Endothelial cell of umbilical vein (primary cell): ENCODE results near the gene CD101. TPM values are rescaled to one million over a fixed set of nuclear protein-coding genes. Genes with fewer than 3 reads are reported as not detected.

ENCODE experiments used
- BruUV-seq: library from RNA; stranded (reverse); fragments of 400-500 nt; replicated peaks from 2 replicates; lab custom pipeline; 2021; lab: Mats Ljungman, UMichigan
- CTCF ChIA-PET: fragments of 300-600, 350-600 bp; sonication (Branson Sonifier 250); formaldehyde crosslinking; loops from one replicate; lab custom pipeline; 2021; ENCODE audit warnings: antibody characterized with exemption, inconsistent platforms; lab: Charles Lee
- POLR2A ChIA-PET: fragments of 300-600, 350-600 bp; sonication (Branson Sonifier 250); formaldehyde crosslinking; loops from one replicate; lab custom pipeline; 2021; ENCODE audit warnings: antibody characterized with exemption, inconsistent platforms; lab: Charles Lee
- DNase-seq: peaks from one replicate; pipeline ENCODE4 v3.0.0-alpha.2; 2011; ENCODE audit warnings: low read depth, low spot score
- FAIRE-seq: peaks from 2 replicates; lab custom pipeline; 2011; peaks lifted over from hg19 to GRCh38; lab: Jason Lieb, UNC
- H2AFZ ChIP-seq: 2 replicates; pipeline ENCODE4 v1.6.0; 2012; ENCODE audit warnings: low read depth, low read length, control low read depth, inconsistent platforms
- H3K27ac ChIP-seq: 2 replicates; pipeline ENCODE4 v1.5.1; 2011; ENCODE audit warnings: low read depth, mild to moderate bottlenecking, control low read depth, low read length, moderate library complexity; ENCODE audit not compliant: insufficient read depth
- H3K27me3 ChIP-seq, 2 experiments: 2 replicates each; pipeline versions ENCODE4 v1.6.0 to v1.6.1; 2011; ENCODE audit warnings: low read length in 2 of 2, mixed read lengths in 1 of 2; ENCODE audit not compliant: control insufficient read depth in 2 of 2, insufficient read depth in 2 of 2
- H3K36me3 ChIP-seq, 2 experiments: 2 replicates in 1 of 2; 3 replicates in 1 of 2; pipeline ENCODE4 v1.5.1; 2011; ENCODE audit warnings: low read length in 2 of 2, mild to moderate bottlenecking in 1 of 2, moderate library complexity in 1 of 2; ENCODE audit not compliant: control insufficient read depth in 2 of 2, insufficient read depth in 2 of 2; ENCODE audit errors: extremely low read depth in 1 of 2
- H3K4me1 ChIP-seq: 3 replicates; pipeline ENCODE4 v1.5.1; 2011; ENCODE audit warnings: mild to moderate bottlenecking, low read length; ENCODE audit not compliant: control insufficient read depth, insufficient read depth; ENCODE audit errors: extremely low read depth
- H3K4me2 ChIP-seq: 2 replicates; pipeline ENCODE4 v1.6.1; 2011; ENCODE audit warnings: low read length, control low read depth, mixed read lengths; ENCODE audit not compliant: insufficient read depth
- H3K4me3 ChIP-seq, 3 experiments: fragments of 200-600 bp in 1 of 3; sonication (generic), shearing (Covaris generic) in 1 of 3; replicated peaks in 1 of 3; 2 replicates each; pipeline ENCODE4 v1.5.1; 2011 to 2016; ENCODE audit warnings: control low read depth in 3 of 3, low read length in 3 of 3, mild to moderate bottlenecking in 2 of 3, inconsistent platforms in 1 of 3, low read depth in 1 of 3, moderate library complexity in 1 of 3; ENCODE audit not compliant: insufficient read depth in 1 of 3
- H3K79me2 ChIP-seq: 2 replicates; pipeline ENCODE4 v1.6.0; 2012; ENCODE audit warnings: low read length, inconsistent platforms; ENCODE audit not compliant: control insufficient read depth, insufficient read depth
- H3K9ac ChIP-seq: replicated peaks from 2 replicates; pipeline ENCODE3; 2011; ENCODE audit warnings: low read length, control low read depth; ENCODE audit not compliant: insufficient read depth; ENCODE audit errors: extremely low read depth
- H3K9me1 ChIP-seq: replicated peaks from 3 replicates; pipeline ENCODE4 v1.6.0; 2011; ENCODE audit warnings: mild to moderate bottlenecking, low read length; ENCODE audit not compliant: control insufficient read depth, insufficient read depth; ENCODE audit errors: extremely low read depth
- H3K9me3 ChIP-seq: replicated peaks from 2 replicates; pipeline ENCODE4 v1.5.1; 2012; ENCODE audit warnings: low read length, inconsistent platforms; ENCODE audit not compliant: control insufficient read depth, insufficient read depth
- H4K20me1 ChIP-seq: replicated peaks from 2 replicates; pipeline ENCODE3; 2011; ENCODE audit warnings: mild to moderate bottlenecking, low read length; ENCODE audit not compliant: control insufficient read depth, insufficient read depth; ENCODE audit errors: extremely low read depth
- CTCF ChIP-seq, 2 donors: IDR thresholded peaks; 1 replicate in 1 of 2; 2 replicates in 1 of 2; pipeline ENCODE4 v1.5.1; 2011; ENCODE audit warnings: low read length in 2 of 2, mild to moderate bottlenecking in 2 of 2, moderate library complexity in 2 of 2, control low read depth in 1 of 2, inconsistent platforms in 1 of 2, low read depth in 1 of 2; ENCODE audit not compliant: insufficient read depth in 1 of 2; ENCODE audit errors: extremely low read depth in 1 of 2
- EZH2 ChIP-seq: IDR thresholded peaks from 2 replicates; pipeline ENCODE4 v1.6.1; 2012; ENCODE audit warnings: borderline replicate concordance, low read depth, mild to moderate bottlenecking, moderate library complexity, low read length, inconsistent platforms; ENCODE audit not compliant: severe bottlenecking
- FOS ChIP-seq: IDR thresholded peaks from 2 replicates; pipeline ENCODE4 v1.6.1; 2011; ENCODE audit warnings: mild to moderate bottlenecking, low read length, moderate library complexity, borderline replicate concordance; ENCODE audit not compliant: insufficient read depth
- GATA2 ChIP-seq: IDR thresholded peaks from 2 replicates; pipeline ENCODE4 v1.7.0; 2011; ENCODE audit warnings: low read depth, mild to moderate bottlenecking, moderate library complexity, mixed read lengths, low read length; ENCODE audit not compliant: insufficient read length, insufficient read depth
- JUN ChIP-seq: IDR thresholded peaks from 2 replicates; pipeline ENCODE4 v1.6.1; 2011; ENCODE audit warnings: borderline replicate concordance, low read depth; ENCODE audit not compliant: insufficient read length, insufficient read depth
- MAX ChIP-seq: IDR thresholded peaks from 2 replicates; pipeline ENCODE4 v1.6.1; 2011; ENCODE audit not compliant: insufficient read depth, insufficient read length
- MYC ChIP-seq: IDR thresholded peaks from one replicate; pipeline ENCODE4 v1.6.1; 2011; ENCODE audit warnings: mild to moderate bottlenecking, low read depth, low read length
- POLR2A ChIP-seq: IDR thresholded peaks from 2 replicates; pipeline ENCODE4 v1.6.1; 2012; ENCODE audit warnings: low read depth, mild to moderate bottlenecking, control low read depth, low read length
- POLR2AphosphoS5 ChIP-seq: IDR thresholded peaks from 2 replicates; pipeline ENCODE4 v1.6.1; 2012; ENCODE audit warnings: low read depth, mild to moderate bottlenecking, control low read depth, low read length, moderate library complexity; ENCODE audit not compliant: insufficient read depth
- dilution Hi-C: fragments of 300-500 bp; cut with MboI; formaldehyde crosslinking; loops from one replicate; pipeline ENCODE4 v1.15.0; 2019; ENCODE audit warnings: low sequenced_read_pairs; ENCODE audit not compliant: extremely low pct_ligation_motif_present
- intact Hi-C: fragments of 100-400 bp; cut with micrococcal nuclease; formaldehyde crosslinking; loops from one replicate; pipeline ENCODE4 v1.10.0; 2022
- polyA plus RNA-seq, 4 experiments: library from polyadenylated mRNA; depleted of rRNA in 3 of 4; stranded (reverse) in 3 of 4; unstranded in 1 of 4; fragments of >200 nt; gene quantifications; 2 replicates each; pipeline versions ENCODE4 v1.2.1 to v1.2.3, GENCODE V29; 2011 to 2012; ENCODE audit warnings: missing spikeins in 1 of 4
- total RNA-seq: library from RNA; stranded (reverse); gene quantifications from 2 replicates; pipeline ENCODE4 v1.2.3, GENCODE V29; 2021

The CD101 gene
- total and polyA plus RNA-seq, 2 donors (not counting 3 experiments of a cell fraction or from before 2014, with no cell fraction given) = 0.04 to 0.97 TPM

GRCh38 chr1:117079737-117080136 is 78.2 kb downstream of the CD101 start:
- H2AFZ ChIP-seq = no peak overlapping the region
- intact Hi-C loops = loop anchor here (10.0 kb wide), 1 partner anchor 745 kb away; no protein-coding TSS in a partner anchor
- H3K4me2 ChIP-seq = no peak overlapping the region
- H3K9me3 ChIP-seq = no peaks in the 10 kb centered on the region
- dilution Hi-C loops = no loop called here
- DNase-seq (no peak), FAIRE-seq (no peak)
- H3K27me3 ChIP-seq = no peaks in the 10 kb centered on the region
- H3K27ac ChIP-seq = no peak overlapping the region
- no peaks in the 10 kb centered on the region for H3K9me1 ChIP-seq
- H3K4me1 ChIP-seq = peaks cover 13% of the 10 kb centered on the region
- peaks cover 3 to 6% of the 10 kb centered on the region in 2 experiments for H3K36me3 ChIP-seq
- no peaks in the 10 kb centered on the region for H4K20me1 ChIP-seq
- ChIA-PET POLR2A (no interaction called here), CTCF (no interaction called here)
- no peak overlapping the region for H3K4me3 ChIP-seq
- no TSS peak for BruUV-seq
- no peak overlapping the region for H3K9ac ChIP-seq
- TF ChIP-seq GATA2 (no peak), CTCF (IDR thresholded peaks at IDR 0.05; ENCODE audit: extremely low read depth in 1 of 2, insufficient read depth in 1 of 2, low read depth in 1 of 2, low read length in 2 of 2) (no peak), POLR2AphosphoS5 (no peak), POLR2A (no peak), EZH2 (no peak), FOS (no peak), MAX (no peak), MYC (no peak), JUN (no peak)
- no peaks in the 10 kb centered on the region for H3K79me2 ChIP-seq
